HEK293 (cell line): ENCODE results near the gene MLLT6.

Experiments used
- CTCF ChIP-seq: fragments of 450-650 bp; formaldehyde crosslinking; IDR thresholded peaks from 2 replicates; pipeline ENCODE4 v1.5.1; 2016; ENCODE audit warnings: missing biosample characterization, missing genetic modification characterization
- SCRT2 ChIP-seq: fragments of 450-650 bp; formaldehyde crosslinking; IDR thresholded peaks from 2 replicates; pipeline ENCODE4 v1.5.1; 2016; ENCODE audit warnings: missing biosample characterization, missing genetic modification characterization

- TF ChIP-seq CTCF (tag by site-specific recombination) (peak; percentile 77), SCRT2 (tag by site-specific recombination) (no peak)
These were observed 42.5 kb downstream of the MLLT6 start for GRCh38 chr17:38747463-38748148.
